ENCODE results near the gene GRIN2A. TPM values are rescaled to one million over a fixed set of nuclear protein-coding genes. Genes with fewer than 3 reads are reported as not detected.

Gene GRIN2A
- total RNA-seq, 1 experiment from 2014 or later: 0.14 TPM

- no peak for DNase-seq (ENCODE audit: low spot score)
These were observed 360.9 kb downstream of the GRIN2A start for GRCh38 chr16:9821331-9821730.

- DNase-seq (ENCODE audit: low spot score): no peak
These were observed 361.6 kb downstream of the GRIN2A start for GRCh38 chr16:9820476-9821246.

GRCh38 chr16:9818702-9819101 is 363.5 kb downstream of the GRIN2A start:
- no peak for DNase-seq (ENCODE audit: low spot score)

GRCh38 chr16:9817586-9817985 is 364.6 kb downstream of the GRIN2A start:
- DNase-seq (ENCODE audit: low spot score): no peak

- no peak for DNase-seq (ENCODE audit: low spot score)
These were observed 365.6 kb downstream of the GRIN2A start for GRCh38 chr16:9816644-9817043.

- no peak for DNase-seq (ENCODE audit: low spot score)
These were observed 368.6 kb downstream of the GRIN2A start for GRCh38 chr16:9813665-9814064.

GRCh38 chr16:9808210-9808609 is 374.0 kb downstream of the GRIN2A start:
- no peak for DNase-seq (ENCODE audit: low spot score)

- no peak for DNase-seq (ENCODE audit: low spot score)
These were observed 374.9 kb downstream of the GRIN2A start for GRCh38 chr16:9807302-9807701.

- DNase-seq (ENCODE audit: low spot score): no peak
These were observed 377.1 kb downstream of the GRIN2A start for GRCh38 chr16:9805109-9805508.

- no peak for DNase-seq (ENCODE audit: low spot score)
These were observed 380.1 kb downstream of the GRIN2A start for GRCh38 chr16:9802160-9802559.

GRCh38 chr16:9801651-9802050 is 380.6 kb downstream of the GRIN2A start:
- DNase-seq (ENCODE audit: low spot score): no peak

GRCh38 chr16:9800186-9800738 is 382.0 kb downstream of the GRIN2A start:
- DNase-seq (ENCODE audit: low spot score): peak; percentile 11

GRCh38 chr16:9798952-9799580 is 383.2 kb downstream of the GRIN2A start:
- DNase-seq (ENCODE audit: low spot score): no peak

- DNase-seq (ENCODE audit: low spot score): peak; percentile 5
These were observed 383.8 kb downstream of the GRIN2A start for GRCh38 chr16:9798474-9798873.

GRCh38 chr16:9797306-9797705 is 384.9 kb downstream of the GRIN2A start:
- DNase-seq (ENCODE audit: low spot score): peak; percentile 87

- DNase-seq (ENCODE audit: low spot score): no peak
These were observed 388.6 kb downstream of the GRIN2A start for GRCh38 chr16:9793623-9794022.

GRCh38 chr16:9791556-9791955 is 390.7 kb downstream of the GRIN2A start:
- DNase-seq (ENCODE audit: low spot score): no peak

GRCh38 chr16:9790199-9790598 is 392.0 kb downstream of the GRIN2A start:
- no peak for DNase-seq (ENCODE audit: low spot score)

GRCh38 chr16:9787717-9788116 is 394.5 kb downstream of the GRIN2A start:
- peak; percentile 63 for DNase-seq (ENCODE audit: low spot score)

GRCh38 chr16:9780831-9781230 is 401.4 kb downstream of the GRIN2A start:
- DNase-seq (ENCODE audit: low spot score): no peak

- DNase-seq (ENCODE audit: low spot score): no peak
These were observed 403.4 kb downstream of the GRIN2A start for GRCh38 chr16:9778849-9779248.

GRCh38 chr16:9775998-9776397 is 406.2 kb downstream of the GRIN2A start:
- DNase-seq (ENCODE audit: low spot score): no peak

GRCh38 chr16:9773289-9773688 is 408.9 kb downstream of the GRIN2A start:
- no peak for DNase-seq (ENCODE audit: low spot score)
